Epithelial cell of proximal tubule (primary cell): ENCODE measurements around the gene KRT3. TPM values are rescaled to one million over a fixed set of nuclear protein-coding genes. Genes with fewer than 3 reads are reported as not detected.

Experiments used
- DNase-seq: peaks from one replicate; pipeline ENCODE4 v3.0.0-alpha.2; 2011; ENCODE audit warnings: low read depth
- H3K4me3 ChIP-seq: 2 replicates; pipeline ENCODE4 v1.5.1; 2011; ENCODE audit warnings: low read depth, mild to moderate bottlenecking, low read length
- CTCF ChIP-seq: conservative IDR thresholded peaks from 2 replicates; pipeline ENCODE4 v1.5.1; 2012; ENCODE audit warnings: low read depth, mild to moderate bottlenecking, low read length
- total RNA-seq: library from RNA; depleted of rRNA; stranded (reverse); fragments of >200 nt; gene quantifications from 2 replicates; pipeline ENCODE4 v1.2.3, GENCODE V29; 2015

Gene KRT3
- total RNA-seq, 1 donor from 2014 or later: 0.06 TPM

DNA sequence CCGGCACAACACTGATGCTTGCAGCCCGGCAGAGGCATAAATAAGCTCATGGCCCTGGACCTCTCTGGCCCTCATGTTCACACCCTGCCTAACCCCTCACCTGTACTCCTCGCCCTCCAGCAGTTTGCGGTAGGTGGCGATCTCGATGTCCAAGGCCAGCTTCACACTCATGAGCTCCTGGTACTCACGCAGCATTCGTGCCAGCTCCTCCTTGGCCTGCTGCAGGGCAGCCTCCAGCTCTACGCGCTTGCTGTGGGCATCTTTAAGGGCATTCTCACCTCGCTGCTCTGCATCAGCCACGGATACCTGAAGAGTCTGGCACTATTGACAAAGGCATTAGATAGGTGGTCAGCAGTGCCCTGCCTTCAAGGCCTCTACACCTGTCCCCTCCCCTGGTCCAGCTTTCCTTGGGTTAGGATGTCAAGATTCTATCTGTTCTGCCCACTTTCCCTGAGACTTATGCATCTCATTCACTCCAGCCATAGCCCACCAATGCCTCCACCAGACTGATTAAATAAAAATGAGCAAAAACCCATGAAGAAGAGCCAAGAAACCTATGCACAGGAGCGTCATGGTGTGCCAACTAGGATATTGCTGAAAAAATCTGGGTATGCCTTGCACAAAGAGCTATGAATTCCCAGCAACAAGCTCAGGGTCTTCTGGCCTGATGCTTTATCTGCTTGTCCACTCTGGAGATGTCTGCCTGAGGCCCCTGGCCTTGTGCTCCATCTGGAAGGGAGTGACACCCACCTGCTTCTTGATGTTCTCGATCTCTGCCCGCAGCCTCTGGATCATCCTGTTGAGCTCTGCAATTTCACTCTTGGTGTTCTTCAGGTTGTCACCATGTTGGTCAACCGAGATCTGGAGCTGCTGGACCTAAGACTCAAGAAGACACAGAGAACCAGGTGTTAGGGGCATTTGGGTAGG lies 11.9 kb upstream of the KRT3 start:
- TF ChIP-seq CTCF: no peak
- DNase-seq: no peak

DNA sequence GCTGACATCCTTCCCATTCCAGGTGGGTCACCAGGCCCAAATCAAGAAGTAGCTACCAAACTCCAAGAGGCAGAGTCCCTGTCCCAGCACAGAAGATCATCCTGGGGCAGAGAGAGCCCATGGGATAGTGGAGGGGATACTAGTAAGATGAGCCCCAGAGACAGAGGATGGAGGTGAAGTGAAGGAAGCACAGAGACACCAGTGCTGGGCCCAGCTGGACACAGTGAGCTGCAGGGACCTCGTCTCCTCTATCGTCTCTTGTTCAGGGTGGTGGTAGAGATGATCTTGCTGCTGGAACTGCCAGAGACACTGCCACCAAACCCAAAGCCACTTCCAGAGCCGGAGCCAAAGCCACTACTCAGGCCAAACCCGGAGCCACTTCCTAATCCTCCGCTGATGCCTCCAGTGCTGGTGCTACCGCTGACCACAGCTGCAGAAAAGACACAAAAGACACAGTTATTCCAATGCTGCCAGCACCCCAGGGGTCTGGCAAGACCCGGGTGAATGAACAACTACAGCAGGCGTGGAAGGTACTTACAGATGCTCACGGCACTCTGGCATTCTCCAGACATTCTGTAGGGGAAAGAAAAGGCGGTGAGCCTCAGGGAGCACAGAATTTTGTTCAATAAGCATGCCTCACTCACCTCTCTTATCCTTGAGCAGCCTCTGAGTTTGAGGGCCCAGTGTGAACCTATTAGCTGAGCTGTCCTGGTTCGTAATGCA lies 11.1 kb upstream of the KRT3 start:
- no peak for DNase-seq
- TF ChIP-seq CTCF: no peak
- no peak overlapping the region for H3K4me3 ChIP-seq

More for the DNA sequence above, 11.9 kb upstream of the KRT3 start:
- H3K4me3 ChIP-seq: no peak overlapping the region

- TF ChIP-seq CTCF: no peak
- H3K4me3 ChIP-seq: no peak overlapping the region
- no peak for DNase-seq
Measured at GRCh38 chr12:52806169-52806811, 10.4 kb upstream of the KRT3 start.

- no peak overlapping the region for H3K4me3 ChIP-seq
- no peak for DNase-seq
- TF ChIP-seq CTCF: no peak
Measured at GRCh38 chr12:52805739-52806138, 9.8 kb upstream of the KRT3 start.

DNA sequence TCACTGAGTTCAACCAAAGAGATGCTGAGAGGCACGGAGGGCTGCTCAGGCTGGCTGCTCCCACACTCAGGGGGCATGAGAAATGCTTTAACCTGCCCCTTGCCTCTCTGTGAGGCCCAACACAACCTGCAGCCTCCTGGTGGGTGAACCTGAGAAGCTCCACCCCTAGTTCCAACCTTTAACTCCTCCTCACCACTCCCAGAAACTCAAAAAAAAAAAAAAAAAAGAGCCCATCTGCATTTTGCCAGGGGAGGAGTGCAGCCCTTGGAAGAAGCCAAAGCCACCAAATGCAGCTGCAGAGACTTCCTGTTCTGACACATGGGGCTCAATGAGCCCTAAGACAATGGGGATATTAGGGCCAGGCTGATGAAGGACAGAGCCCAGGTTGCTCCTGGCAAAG lies 9.1 kb upstream of the KRT3 start:
- TF ChIP-seq CTCF: no peak
- no peak for DNase-seq
- H3K4me3 ChIP-seq: no peak overlapping the region

DNA sequence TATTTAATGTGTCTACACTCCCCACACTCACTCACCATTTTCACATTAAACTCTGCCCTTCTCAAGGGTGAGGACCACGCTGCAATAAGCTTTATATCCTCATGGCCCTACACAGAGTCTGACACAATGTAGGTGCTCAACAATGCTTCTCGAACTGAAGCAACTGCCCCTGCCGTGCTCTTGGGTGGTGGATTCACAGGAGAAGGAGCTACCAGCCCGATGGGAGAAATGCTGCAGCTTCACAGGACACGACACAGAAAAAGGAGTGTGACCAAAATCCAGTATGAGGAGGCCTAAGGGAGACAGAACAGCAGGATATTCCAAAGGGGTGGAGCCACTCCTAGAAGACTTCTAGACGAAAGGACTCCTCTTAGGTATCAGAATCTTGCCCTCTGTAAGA lies 6.5 kb upstream of the KRT3 start:
- no peak for DNase-seq
- no peak overlapping the region for H3K4me3 ChIP-seq
- no peak for TF ChIP-seq CTCF
